HCT116 (cell line): Measurements from ENCODE around the gene ERP27.

ENCODE experiments used
- ATF3 ChIP-seq: IDR thresholded peaks from 2 replicates; pipeline ENCODE4 v1.6.1; 2012
- CTCF ChIP-seq, 3 experiments: fragments of 200-600 bp in 1 of 3; sonication (generic) in 1 of 3; IDR thresholded peaks in 2 of 3; conservative IDR thresholded peaks in 1 of 3; 2 replicates each; pipeline ENCODE4 v1.5.1; 2012 to 2017; ENCODE audit warnings: low read depth in 2 of 3, low read length in 2 of 3, antibody characterized with exemption in 1 of 3, borderline replicate concordance in 1 of 3, control low read depth in 1 of 3, mild to moderate bottlenecking in 1 of 3, mixed read lengths in 1 of 3, mixed run types in 1 of 3, moderate library complexity in 1 of 3; ENCODE audit not compliant: insufficient read depth in 1 of 3
- EZH2 ChIP-seq: fragments of 200-600 bp; sonication (generic); IDR thresholded peaks from 2 replicates; pipeline ENCODE4 v1.6.1; 2017; ENCODE audit warnings: antibody characterized with exemption, mixed run types
- POLR2A ChIP-seq: IDR thresholded peaks from 2 replicates; pipeline ENCODE4 v1.7.0; 2011; ENCODE audit warnings: borderline replicate concordance; ENCODE audit not compliant: insufficient read depth, insufficient read length; ENCODE audit errors: extremely low read depth
- POLR2AphosphoS5 ChIP-seq: IDR thresholded peaks from 2 replicates; pipeline ENCODE4 v1.6.1; 2011; ENCODE audit warnings: mild to moderate bottlenecking, low read depth, low read length, moderate library complexity
- ZFX ChIP-seq: fragments of 450-650 bp; IDR thresholded peaks from 2 replicates; pipeline ENCODE4 v1.6.1; 2017

GRCh38 chr12:14968478-14968877 lies 30.1 kb upstream of the ERP27 start:
- no peak for TF ChIP-seq CTCF (IDR thresholded peaks at IDR 0.05 in 2 of 3, conservative IDR thresholded peaks at IDR 0.05 in 1 of 3; ENCODE audit: borderline replicate concordance in 1 of 3, insufficient read depth in 1 of 3, low read depth in 2 of 3, low read length in 2 of 3)
- TF ChIP-seq POLR2A: no peak
- no peak for TF ChIP-seq POLR2AphosphoS5
- no peak for TF ChIP-seq EZH2
- no peak for TF ChIP-seq ZFX
- no peak for TF ChIP-seq ATF3
